GM18520 (cell line): ENCODE results near the gene LMO7.
A peak's percentile ranks its signal among the peaks of the same experiment; 100 is the strongest.
"Not testable (repeated sequence)": the region's sequence is repeated elsewhere in the genome, so short reads cannot be mapped to it uniquely, and the experiment has no call there.

Source experiments
- ATAC-seq: cut with Tn5 transposase; IDR thresholded peaks from one replicate; pipeline ENCODE4 v1.9.1; 2021; ENCODE audit not compliant: unreplicated experiment

The LMO7 gene

GRCh38 chr13:75695908-75696307 is 59.8 kb downstream of the LMO7 start:
- not testable (repeated sequence) for ATAC-seq

DNA sequence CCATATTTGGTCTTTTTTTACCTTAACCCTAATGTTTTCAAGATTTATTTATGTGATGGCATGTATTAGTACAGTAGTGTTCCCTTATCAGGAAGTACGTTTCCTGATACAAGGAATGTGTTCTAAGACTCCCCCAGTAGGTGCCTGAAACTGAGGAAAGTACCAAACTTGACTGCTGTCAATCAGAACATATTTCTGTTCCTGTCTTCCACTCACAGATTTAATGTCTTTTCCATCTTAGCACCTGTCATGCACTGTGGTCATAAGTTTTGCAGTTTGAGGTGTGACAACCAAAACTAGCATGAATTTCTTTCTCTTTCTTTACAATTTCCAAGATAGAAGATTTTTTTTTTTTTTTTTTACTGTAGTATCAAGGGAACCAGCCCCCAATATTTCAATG is 62.9 kb downstream of the LMO7 start:
- ATAC-seq, result no peak

- not testable (repeated sequence) for ATAC-seq
Measured at GRCh38 chr13:75699717-75700116, 63.6 kb downstream of the LMO7 start.

DNA sequence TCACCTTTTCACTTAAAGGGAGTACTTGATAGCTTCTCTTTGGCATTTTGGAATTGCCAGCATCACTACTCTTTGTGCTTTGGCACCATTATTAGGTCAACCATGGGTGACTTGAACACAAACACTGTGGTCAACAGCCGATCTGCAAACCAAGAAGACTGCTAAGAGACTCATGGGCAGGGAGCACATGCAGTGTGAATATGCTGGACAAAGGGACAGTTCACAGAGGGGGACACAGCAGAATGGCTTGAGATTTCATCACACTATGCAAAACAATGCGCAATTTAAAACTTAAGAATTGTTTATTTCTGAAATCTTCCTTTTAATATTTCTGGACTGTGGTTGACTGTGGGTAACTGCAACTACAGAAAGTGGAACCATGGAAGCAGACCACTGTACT is 64.4 kb downstream of the LMO7 start:
- no peak for ATAC-seq

DNA sequence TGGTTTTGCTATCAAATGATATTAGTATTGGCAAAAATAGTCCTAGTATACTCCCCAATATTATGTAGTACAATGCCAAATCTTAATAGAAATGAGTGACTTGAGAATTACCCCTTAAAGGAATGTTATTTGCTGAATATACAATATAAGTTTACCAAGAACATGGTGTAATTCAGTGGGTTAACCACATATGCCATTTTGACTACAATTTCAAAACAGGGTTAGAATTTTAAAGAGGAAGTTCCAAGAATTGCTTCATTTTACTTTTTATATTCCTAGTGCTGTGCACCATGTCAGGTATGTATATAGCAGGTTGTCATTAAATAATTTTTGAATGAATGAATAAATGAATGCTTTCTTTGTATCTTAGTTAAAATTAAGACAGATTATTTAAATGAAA is 66.3 kb downstream of the LMO7 start:
- ATAC-seq, result no peak

DNA sequence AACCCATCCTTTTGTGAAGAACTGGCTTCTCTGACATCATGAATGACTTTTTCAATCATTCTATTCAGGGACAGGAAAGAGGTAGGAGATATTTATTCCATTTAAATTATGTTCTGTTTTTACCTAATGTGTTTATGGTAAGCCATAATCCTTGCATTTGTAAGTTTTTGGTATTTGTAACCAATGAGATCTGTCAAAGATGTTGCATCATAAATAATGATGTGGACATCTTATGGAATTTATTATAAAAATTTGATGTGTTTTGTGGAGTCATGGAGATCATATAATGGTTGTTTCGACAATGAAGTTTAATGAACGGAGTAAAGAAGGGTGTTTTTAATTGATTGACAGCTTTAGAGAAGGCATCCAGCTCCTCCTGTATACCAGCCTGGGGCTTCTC is 67.6 kb downstream of the LMO7 start:
- no peak for ATAC-seq

GRCh38 chr13:75704194-75704926 is 68.2 kb downstream of the LMO7 start:
- ATAC-seq, result no peak

DNA sequence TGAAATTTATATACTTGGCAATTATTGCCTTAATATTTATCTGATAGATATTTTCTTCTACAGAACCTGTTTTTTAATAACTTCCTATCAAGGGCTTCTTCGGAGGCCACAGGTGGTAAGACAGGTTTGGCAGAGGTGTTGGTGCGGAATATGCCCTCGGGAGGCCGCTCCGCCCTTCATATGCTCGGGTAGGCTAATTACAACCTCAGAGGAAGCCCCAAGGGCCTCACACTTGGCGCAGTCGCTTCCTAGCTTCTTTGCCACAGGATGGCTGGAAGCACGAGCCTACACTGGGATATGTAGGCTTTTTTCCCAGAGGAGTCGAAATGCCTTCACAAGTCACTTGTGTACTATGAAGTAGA is 68.8 kb downstream of the LMO7 start:
- ATAC-seq, result no peak

DNA sequence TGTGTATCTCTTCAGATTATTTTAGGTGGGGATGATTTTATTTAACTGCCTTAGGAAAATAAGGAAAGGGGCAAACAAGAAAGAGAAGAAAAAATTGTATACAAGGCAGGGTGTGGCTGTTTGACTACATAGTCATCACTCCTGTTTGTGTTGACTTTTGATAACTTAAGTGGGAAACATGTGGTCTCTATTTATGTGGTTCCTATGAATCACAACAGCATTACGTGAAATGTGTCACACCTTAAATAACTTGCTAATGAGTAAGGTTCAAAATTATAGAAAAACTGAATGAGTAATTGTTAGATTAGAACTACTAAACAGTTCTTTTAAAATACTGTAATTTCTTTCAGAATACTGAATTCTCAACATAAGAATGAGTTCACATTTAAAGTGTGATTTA is 69.3 kb downstream of the LMO7 start:
- ATAC-seq, result peak; percentile 42

- ATAC-seq, result no peak
Measured at GRCh38 chr13:75705908-75706307, 69.8 kb downstream of the LMO7 start.

DNA sequence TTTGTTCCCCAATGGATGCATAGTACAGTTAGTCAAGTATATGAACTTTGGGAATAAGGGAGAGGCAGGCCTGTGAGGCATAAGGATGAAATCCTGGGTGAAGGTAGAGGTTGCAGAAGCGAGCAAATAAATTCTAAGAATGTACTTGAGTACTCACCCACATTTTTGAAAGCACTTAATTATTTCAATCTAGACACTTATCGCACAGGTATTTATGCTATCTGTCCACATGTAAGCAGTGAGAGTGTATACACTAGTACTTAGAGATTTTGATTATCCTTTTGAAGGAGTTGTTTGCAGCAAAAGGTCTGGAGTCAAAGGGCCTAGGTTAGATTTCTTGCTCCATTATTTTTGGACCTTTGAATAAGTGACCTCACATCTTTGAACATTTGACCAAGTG is 77.7 kb downstream of the LMO7 start:
- ATAC-seq, result no peak

DNA sequence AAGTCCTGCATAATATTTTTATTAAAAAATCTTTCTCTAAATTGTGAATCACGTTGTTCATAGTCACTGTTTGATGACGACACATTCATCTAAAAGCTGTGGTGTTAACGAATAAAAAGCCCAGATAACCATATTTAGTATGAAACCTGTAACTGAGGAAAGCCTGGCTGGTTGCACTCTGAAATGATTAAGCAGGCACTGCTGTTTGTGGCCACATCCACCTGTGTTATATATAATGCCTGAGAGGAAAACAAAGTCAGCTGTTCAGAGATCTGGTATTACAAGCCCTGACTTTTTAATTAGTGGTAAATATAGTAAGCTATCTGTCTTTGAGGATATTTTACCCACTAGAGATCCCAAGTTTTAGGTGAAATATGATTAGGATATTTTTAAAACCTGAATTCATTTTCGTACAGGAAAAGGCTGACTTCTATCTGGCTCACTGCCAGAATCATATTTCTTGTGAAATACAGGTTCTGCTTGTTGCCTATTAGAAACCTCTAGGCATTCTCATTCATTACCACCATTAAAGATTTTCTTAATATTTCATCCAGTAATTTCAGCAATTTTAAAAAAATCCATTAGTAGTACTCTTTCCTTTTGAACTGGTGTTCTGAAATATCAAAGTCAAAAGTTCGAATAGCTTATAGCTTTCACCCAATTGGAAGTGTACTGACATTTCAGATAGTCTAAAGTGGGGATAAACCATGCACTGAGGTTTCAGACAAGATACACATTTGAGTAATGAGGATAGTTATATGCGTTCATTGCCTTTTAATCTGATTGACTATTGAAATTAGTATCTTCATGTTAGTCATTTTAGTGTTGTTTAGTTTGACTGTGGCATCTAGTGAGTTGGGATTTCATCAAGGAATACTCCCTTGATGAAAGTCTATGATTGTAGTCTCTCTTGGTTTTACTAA is 79.7 kb downstream of the LMO7 start:
- ATAC-seq, result peak; percentile 82

DNA sequence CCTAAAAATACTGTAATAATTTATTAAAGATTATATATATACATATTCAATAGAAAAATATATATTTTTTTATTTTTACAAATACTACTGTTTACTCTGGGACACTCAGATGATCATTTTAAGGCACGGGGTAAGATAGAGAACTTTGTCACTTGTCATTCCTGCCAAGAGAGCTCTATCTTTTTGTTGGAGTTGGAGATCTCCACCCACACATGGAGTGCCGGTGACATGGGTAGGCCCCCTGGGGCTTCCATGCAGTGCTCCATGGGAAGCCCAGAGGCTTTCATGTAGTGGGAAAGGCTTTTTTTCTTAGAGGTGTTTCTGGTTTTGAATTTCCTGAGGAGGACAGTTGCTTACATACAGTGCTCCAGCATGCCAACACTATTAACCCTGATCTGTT is 81.4 kb downstream of the LMO7 start:
- no peak for ATAC-seq

GRCh38 chr13:75721307-75721706 is 85.2 kb downstream of the LMO7 start:
- ATAC-seq, result no peak

GRCh38 chr13:75723901-75724300 is 87.8 kb downstream of the LMO7 start:
- no peak for ATAC-seq

GRCh38 chr13:75724752-75725517 is 88.8 kb downstream of the LMO7 start:
- no peak for ATAC-seq

GRCh38 chr13:75725736-75726135 is 89.6 kb downstream of the LMO7 start:
- ATAC-seq, result no peak

- no peak for ATAC-seq
Measured at GRCh38 chr13:75726306-75726705, 90.2 kb downstream of the LMO7 start.

- ATAC-seq, result not testable (repeated sequence)
Measured at GRCh38 chr13:75733113-75733512, 97.0 kb downstream of the LMO7 start.

- no peak for ATAC-seq
Measured at GRCh38 chr13:75736173-75736572, 100.0 kb downstream of the LMO7 start.

DNA sequence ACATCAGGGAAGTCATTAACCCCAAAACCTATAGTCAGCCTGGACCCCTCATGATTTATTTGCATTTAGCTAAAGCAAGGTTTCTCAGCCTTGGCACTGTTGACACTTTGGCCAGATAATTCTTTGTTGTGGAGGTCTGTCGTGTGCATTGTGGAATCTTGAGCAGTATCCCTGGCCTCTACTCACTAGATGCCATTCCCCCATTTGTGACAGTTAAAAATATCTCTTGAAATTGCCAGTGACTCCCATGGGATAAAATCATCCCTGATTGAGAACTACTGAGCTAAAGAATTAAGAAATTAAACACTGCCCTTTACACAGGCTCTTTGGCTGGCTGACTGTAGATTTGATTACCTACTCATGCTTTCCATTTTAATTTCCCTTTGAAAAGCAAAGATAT is 102.7 kb downstream of the LMO7 start:
- ATAC-seq, result no peak
